Osteoblast (primary cell): Measurements from ENCODE around the gene KRTAP4-12. TPM values are rescaled to one million over a fixed set of nuclear protein-coding genes. Genes with fewer than 3 reads are reported as not detected.
"Not testable (repeated sequence)": the region's sequence is repeated elsewhere in the genome, so short reads cannot be mapped to it uniquely, and the experiment has no call there.

Source experiments
- DNase-seq: peaks from one replicate; pipeline ENCODE4 v3.0.0; 2011; ENCODE audit warnings: low spot score, mixed read lengths; ENCODE audit not compliant: insufficient read length; ENCODE audit errors: missing footprints
- H2AFZ ChIP-seq: 2 replicates; pipeline ENCODE4 v1.6.0; 2011; ENCODE audit warnings: mild to moderate bottlenecking, low read length
- H3K27ac ChIP-seq: 2 replicates; pipeline ENCODE4 v1.5.1; 2011; ENCODE audit warnings: mild to moderate bottlenecking, low read depth, low read length, moderate library complexity
- H3K27me3 ChIP-seq: 2 replicates; pipeline ENCODE4 v1.6.0; 2012; ENCODE audit warnings: mild to moderate bottlenecking, control low read depth, inconsistent platforms, low read length, moderate library complexity; ENCODE audit not compliant: insufficient read depth
- H3K36me3 ChIP-seq: 2 replicates; pipeline ENCODE4 v1.5.1; 2011; ENCODE audit warnings: mild to moderate bottlenecking, low read length, control low read depth, moderate library complexity; ENCODE audit not compliant: insufficient read depth
- H3K4me1 ChIP-seq: 2 replicates; pipeline ENCODE4 v1.5.1; 2011; ENCODE audit warnings: mild to moderate bottlenecking, low read length, control low read depth, moderate library complexity; ENCODE audit not compliant: insufficient read depth
- H3K4me2 ChIP-seq: 2 replicates; pipeline ENCODE4 v1.6.0; 2011; ENCODE audit warnings: mild to moderate bottlenecking, low read length; ENCODE audit not compliant: insufficient read depth
- H3K4me3 ChIP-seq: fragments of 200-600 bp; sonication (generic); 3 replicates; pipeline ENCODE4 v1.5.1; 2012; ENCODE audit warnings: mild to moderate bottlenecking, low read length, inconsistent platforms; ENCODE audit not compliant: insufficient read depth
- H3K79me2 ChIP-seq: 2 replicates; pipeline ENCODE4 v1.6.0; 2012; ENCODE audit warnings: mild to moderate bottlenecking, low read length, control low read depth, inconsistent platforms; ENCODE audit not compliant: insufficient read depth
- H3K9me3 ChIP-seq: 2 replicates; pipeline ENCODE4 v1.5.1; 2011; ENCODE audit warnings: low read depth, low read length, control low read depth
- H4K20me1 ChIP-seq: 2 replicates; pipeline ENCODE4 v1.6.0; 2012; ENCODE audit warnings: mild to moderate bottlenecking, low read length, control low read depth; ENCODE audit not compliant: insufficient read depth
- CTCF ChIP-seq: IDR thresholded peaks from 2 replicates; pipeline ENCODE4 v1.5.1; 2011; ENCODE audit warnings: mild to moderate bottlenecking, low read depth, low read length, moderate library complexity; ENCODE audit errors: extremely low read depth
- total RNA-seq: library from RNA; depleted of rRNA; stranded (reverse); fragments of >200 nt; gene quantifications from 2 replicates; pipeline ENCODE4 v1.2.3, GENCODE V29; 2012

Gene KRTAP4-12
- total RNA-seq, 1 donor = not detected

GRCh38 chr17:41140360-41141131 lies 16.6 kb upstream of the KRTAP4-12 start, which contains the start of gene KRTAP4-6:
TSS of gene KRTAP4-6 (minus strand) at chr17:41140544. CDS start at chr17:41140487, 57 bp downstream.
- TF ChIP-seq CTCF = no peak
- no peaks in the 10 kb centered on the region for H3K36me3 ChIP-seq
- no peaks in the 10 kb centered on the region for H3K79me2 ChIP-seq
- no peak within 1 kb of the TSS for H2AFZ ChIP-seq
- H3K4me3 ChIP-seq = no peak within 1 kb of the TSS
- H3K9me3 ChIP-seq = peaks cover 2% of the 10 kb centered on the region
- H3K4me1 ChIP-seq = peaks cover 6% of the 10 kb centered on the region
- no peaks in the 10 kb centered on the region for H3K27me3 ChIP-seq
- H3K4me2 ChIP-seq = no peak within 1 kb of the TSS
- DNase-seq = peak; percentile 78
- peak within 1 kb of the TSS; percentile 69 for H3K27ac ChIP-seq
- no peaks in the 10 kb centered on the region for H4K20me1 ChIP-seq

DNA sequence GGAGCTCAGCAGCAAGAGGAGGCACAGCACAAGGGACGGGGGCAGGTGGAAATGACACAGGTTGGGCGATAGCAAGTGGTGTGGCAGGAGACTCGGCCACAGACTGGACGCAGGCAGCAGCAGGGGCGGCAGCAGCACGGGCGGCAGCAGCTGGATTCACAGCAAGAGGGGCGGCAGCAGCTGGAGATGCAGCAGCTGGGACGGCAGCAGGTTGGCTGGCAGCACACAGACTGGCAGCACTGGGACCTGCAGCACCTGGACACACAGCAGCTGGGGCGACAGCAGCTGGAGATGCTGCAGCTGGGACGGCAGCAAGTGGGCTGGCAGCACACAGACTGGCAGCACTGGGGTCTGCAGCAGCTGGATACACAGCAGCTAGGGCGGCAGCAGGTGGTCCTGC lies 15.9 kb upstream of the KRTAP4-12 start:
- H2AFZ ChIP-seq, H4K20me1 ChIP-seq, H3K4me3 ChIP-seq, H3K79me2 ChIP-seq, H3K27me3 ChIP-seq, H3K4me2 ChIP-seq, H3K4me1 ChIP-seq, H3K9me3 ChIP-seq, H3K36me3 ChIP-seq, DNase-seq: not testable (repeated sequence)
- peak overlapping the region; percentile 69 for H3K27ac ChIP-seq

DNA sequence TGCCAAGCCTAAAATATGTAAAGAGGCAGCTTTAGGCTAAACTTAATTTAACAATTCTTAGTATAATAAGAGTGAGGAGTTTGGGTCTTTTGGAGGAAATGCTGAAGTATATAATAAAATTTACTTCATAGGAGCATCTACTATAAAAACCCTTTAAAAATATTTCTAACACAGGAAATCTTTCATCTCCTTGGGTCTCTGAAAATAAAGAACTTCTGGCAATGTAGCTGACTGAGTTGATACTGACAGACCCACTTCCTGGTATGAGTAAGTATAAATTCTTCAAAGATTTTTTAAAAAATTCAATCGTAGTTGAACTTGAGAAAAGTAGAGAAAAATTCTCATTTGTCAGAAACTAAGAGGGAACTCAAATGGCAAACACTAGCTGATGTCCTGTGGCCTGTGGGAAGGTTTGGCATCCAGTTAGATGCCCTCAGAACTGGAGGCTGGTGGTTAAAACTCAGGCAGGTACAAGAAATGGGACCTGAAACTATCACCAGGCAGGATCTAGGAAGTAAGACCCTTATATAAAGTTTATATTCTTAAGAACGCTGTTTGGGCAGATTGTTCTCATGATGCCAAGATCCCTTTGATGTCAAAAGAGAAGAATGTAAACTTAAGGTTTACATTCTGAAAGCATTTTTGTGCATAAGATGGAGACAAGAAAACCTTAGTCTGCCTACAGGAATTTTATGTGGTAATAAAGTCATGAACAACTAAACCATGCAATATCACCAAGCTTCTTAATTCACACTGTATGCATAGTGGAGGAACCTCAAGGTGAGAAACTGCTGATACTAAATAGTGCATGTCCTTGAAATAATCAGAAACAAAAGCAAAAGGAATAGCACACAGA lies 10.1 kb upstream of the KRTAP4-12 start:
- TF ChIP-seq CTCF = no peak
- H3K79me2 ChIP-seq = no peaks in the 10 kb centered on the region
- H2AFZ ChIP-seq = peak overlapping the region; percentile 85
- H3K4me2 ChIP-seq = peak overlapping the region; percentile 15
- H3K4me1 ChIP-seq = peaks cover 19% of the 10 kb centered on the region
- no peaks in the 10 kb centered on the region for H4K20me1 ChIP-seq
- H3K27me3 ChIP-seq = no peaks in the 10 kb centered on the region
- H3K36me3 ChIP-seq = no peaks in the 10 kb centered on the region
- H3K27ac ChIP-seq = peak overlapping the region; percentile 31
- no peaks in the 10 kb centered on the region for H3K9me3 ChIP-seq
- no peak overlapping the region for H3K4me3 ChIP-seq
- DNase-seq = no peak

DNA sequence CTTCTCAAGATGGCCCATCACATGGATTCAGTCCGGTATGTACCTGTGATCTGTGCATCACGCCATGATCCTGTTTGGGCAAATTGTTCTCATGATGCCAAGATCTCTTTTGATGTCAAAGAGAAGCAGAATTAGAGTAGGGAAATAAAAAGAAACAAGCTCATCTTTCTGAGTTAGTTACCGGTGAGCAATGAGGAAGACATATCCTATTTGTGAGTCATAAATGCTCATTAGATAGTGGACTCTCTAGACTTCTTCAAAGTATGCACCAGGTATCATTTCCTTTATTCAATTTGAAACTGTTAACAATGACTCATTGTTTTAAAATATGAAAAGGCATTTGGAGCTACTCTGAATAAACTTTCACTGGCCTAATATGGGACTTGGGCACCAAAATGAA lies 8.0 kb upstream of the KRTAP4-12 start:
- no peaks in the 10 kb centered on the region for H3K36me3 ChIP-seq
- peak overlapping the region; percentile 22 for H3K27ac ChIP-seq
- DNase-seq = no peak

More for the DNA sequence above, 8.0 kb upstream of the KRTAP4-12 start:
- Histone ChIP-seq H3K4me1 (peaks cover 19% of the 10 kb centered on the region), H2AFZ (no peak overlapping the region), H3K4me2 (peak overlapping the region; percentile 22), H3K79me2 (no peaks in the 10 kb centered on the region), H3K27me3 (no peaks in the 10 kb centered on the region), H3K9me3 (no peaks in the 10 kb centered on the region), H4K20me1 (no peaks in the 10 kb centered on the region), H3K4me3 (no peak overlapping the region)
- TF ChIP-seq CTCF = no peak
